ENCODE results near the gene ATAD3A. TPM values are rescaled to one million over a fixed set of nuclear protein-coding genes. Genes with fewer than 3 reads are reported as not detected.
"Not testable (repeated sequence)": the region's sequence is repeated elsewhere in the genome, so short reads cannot be mapped to it uniquely, and the experiment has no call there.

Gene ATAD3A
- total RNA-seq, 2 experiments from 2014 or later, result 17.0 to 19.5 TPM

- H3K9me3 Mint-ChIP-seq, result peaks cover 4% of the 10 kb centered on the region
- ChIA-PET CTCF (no interaction called here), POLR2A (no interaction called here)
- Histone ChIP-seq H3K4me3 (ENCODE audit: low read length) (no peak overlapping the region), H3K27me3 (ENCODE audit: control insufficient read depth in 1 of 2, insufficient read depth in 2 of 2, low read length in 2 of 2) (no peaks in the 10 kb centered on the region), H3K36me3 (ENCODE audit: insufficient read depth, low read length) (peaks cover 15% of the 10 kb centered on the region), H3K9me3 (ENCODE audit: control insufficient read depth in 1 of 2, insufficient read depth in 1 of 2, low read length in 2 of 2) (peaks cover 0 to 18% of the 10 kb centered on the region in 2 experiments), H3K27ac (ENCODE audit: low read depth in 1 of 2, low read length in 2 of 2) (no peak overlapping the region), H3K4me1 (ENCODE audit: insufficient read depth, low read length) (no peaks in the 10 kb centered on the region)
- no peaks in the 10 kb centered on the region for H3K27me3 Mint-ChIP-seq
- intact Hi-C loops (cut with DNase I, micrococcal nuclease), result no loop called here
- H3K36me3 Mint-ChIP-seq (ENCODE audit: low read depth), result peaks cover 11% of the 10 kb centered on the region
- ATAC-seq (ENCODE audit: poor library complexity), result no peak
- no peak overlapping the region for H3K4me3 Mint-ChIP-seq
- no peaks in the 10 kb centered on the region for H3K4me1 Mint-ChIP-seq (ENCODE audit: low read depth)
- DNase-seq, result no peak
- no peak for TF ChIP-seq CTCF (IDR thresholded peaks at IDR 0.05)
- H3K27ac Mint-ChIP-seq, result no peak overlapping the region
These were observed 20.0 kb downstream of the ATAD3A start for GRCh38 chr1:1531947-1532346.

DNA sequence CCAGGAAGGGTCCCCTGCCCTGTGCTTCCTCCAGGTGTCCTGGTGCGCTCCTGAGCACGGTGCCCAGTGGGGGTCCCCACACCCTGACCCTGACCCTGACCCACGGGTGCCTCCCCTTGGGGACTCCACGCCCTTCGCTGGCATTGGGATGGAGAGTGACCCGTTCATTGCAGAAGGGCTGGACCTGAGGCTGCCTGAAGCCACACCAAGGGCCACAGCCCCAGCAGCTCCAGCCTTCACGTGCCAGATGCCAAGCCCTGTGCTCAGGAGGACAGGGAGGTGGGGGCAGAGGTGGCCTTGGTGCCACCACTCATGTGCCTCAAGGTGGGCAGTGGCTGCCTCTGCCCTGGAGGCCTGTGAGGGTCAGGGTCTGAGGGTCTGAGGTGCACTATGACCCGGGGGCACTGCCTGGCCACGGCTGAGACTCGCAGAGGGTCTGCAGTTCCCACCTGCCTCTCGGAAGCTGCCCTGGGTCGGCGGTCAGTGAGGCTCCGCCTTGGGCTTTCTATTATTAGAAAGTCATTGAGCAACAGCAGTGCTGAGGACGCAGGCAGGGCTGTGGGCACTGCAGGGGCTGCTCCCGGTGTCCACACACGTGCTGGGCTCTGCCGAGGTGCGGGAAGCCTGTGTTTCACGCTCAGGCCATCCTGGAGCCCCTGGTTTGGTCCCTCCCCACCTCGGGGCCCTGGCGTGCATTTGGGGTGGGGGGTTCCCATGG is 21.4 kb downstream of the ATAD3A start:
- CTCF ChIA-PET; H3K36me3 Mint-ChIP-seq (ENCODE audit: low read depth); H3K9me3 Mint-ChIP-seq; H3K27ac Mint-ChIP-seq; H3K27me3 ChIP-seq (ENCODE audit: control insufficient read depth in 1 of 2, insufficient read depth in 2 of 2, low read length in 2 of 2); intact Hi-C loops (cut with DNase I, micrococcal nuclease); H3K4me1 ChIP-seq (ENCODE audit: insufficient read depth, low read length); H3K4me3 Mint-ChIP-seq; ATAC-seq (ENCODE audit: poor library complexity); H3K36me3 ChIP-seq (ENCODE audit: insufficient read depth, low read length); H3K4me1 Mint-ChIP-seq (ENCODE audit: low read depth); DNase-seq; POLR2A ChIA-PET; H3K4me3 ChIP-seq (ENCODE audit: low read length); H3K27me3 Mint-ChIP-seq; H3K27ac ChIP-seq (ENCODE audit: low read depth in 1 of 2, low read length in 2 of 2): not testable (repeated sequence)
- H3K9me3 ChIP-seq (ENCODE audit: control insufficient read depth in 1 of 2, insufficient read depth in 1 of 2, low read length in 2 of 2), result peaks cover 0 to 18% of the 10 kb centered on the region in 2 experiments

DNA sequence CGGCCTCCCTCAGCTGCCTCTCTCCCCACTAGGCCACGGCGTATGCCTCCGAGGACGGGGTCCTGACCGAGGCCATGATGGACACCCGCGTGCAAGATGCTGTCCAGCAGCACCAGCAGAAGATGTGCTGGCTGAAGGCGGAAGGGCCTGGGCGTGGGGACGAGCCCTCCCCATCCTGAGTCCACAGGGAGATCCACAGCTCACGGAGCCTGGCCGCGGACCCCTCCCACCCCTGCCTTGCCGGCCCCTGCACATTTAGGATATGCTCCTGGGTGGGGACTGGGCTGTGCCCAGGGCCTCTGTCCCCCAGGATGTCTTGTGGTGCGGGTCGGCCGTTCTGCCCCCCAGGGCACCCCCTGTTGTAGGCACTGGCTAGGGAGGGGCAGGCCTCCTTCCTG is 21.9 kb downstream of the ATAD3A start:
- CTCF ChIA-PET, POLR2A ChIA-PET: not testable (repeated sequence)
- intact Hi-C loops (cut with DNase I, micrococcal nuclease), result loop anchor here in 1 of 2 experiments (2.0 kb wide), 1 partner anchor 39 kb away; no protein-coding TSS in a partner anchor

DNA sequence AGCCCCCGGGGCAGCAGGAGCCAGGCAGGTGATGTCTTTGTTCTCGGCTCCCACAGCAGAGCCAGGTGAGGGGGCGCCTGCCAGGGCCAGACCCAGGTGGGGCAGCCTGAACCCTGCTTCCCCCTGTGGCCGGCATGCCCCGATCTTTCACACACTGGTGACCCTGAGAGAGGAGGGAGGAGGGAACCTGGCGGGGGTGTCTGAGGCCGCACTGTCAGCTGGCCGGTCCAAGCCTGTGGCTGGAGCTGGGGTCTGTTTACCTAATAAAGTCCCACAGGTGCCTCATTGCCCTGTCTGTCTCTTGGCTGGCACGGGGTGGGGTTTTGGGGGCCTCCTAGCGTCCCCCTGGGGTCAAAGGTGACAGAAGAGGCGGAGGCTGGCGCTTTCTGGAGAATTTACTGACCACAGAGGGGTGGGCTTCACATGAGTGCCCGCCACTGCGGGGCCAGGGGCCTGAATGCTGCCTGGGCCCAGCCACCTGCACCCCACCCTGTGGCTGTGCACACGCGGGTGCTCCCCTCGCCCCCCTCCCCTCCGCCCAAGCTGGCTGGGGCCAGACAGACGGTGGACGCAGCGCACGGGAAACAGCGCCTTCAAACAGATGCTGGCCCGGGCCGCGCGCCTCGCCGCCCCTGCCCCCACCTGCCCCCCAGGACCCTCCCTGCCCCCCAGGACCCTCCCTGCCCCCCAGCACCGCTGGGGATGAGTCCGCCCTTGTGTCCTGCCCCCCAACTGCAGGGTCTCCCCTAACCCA is 22.6 kb downstream of the ATAD3A start:
- DNase-seq (peak in 1 of 14 experiments; percentile 26), ATAC-seq (ENCODE audit: poor library complexity) (no peak)
- ChIA-PET CTCF (no interaction called here), POLR2A (no interaction called here)
- intact Hi-C loops (cut with DNase I, micrococcal nuclease), result loop anchor here in 1 of 2 experiments (2.0 kb wide), 1 partner anchor 40 kb away; no protein-coding TSS in a partner anchor
- peaks cover 4% of the 10 kb centered on the region for H3K9me3 Mint-ChIP-seq
- no peak overlapping the region for H3K4me3 ChIP-seq (ENCODE audit: low read length)
- no peak overlapping the region for H3K27ac ChIP-seq (ENCODE audit: low read depth in 1 of 2, low read length in 2 of 2)
- H3K4me1 Mint-ChIP-seq (ENCODE audit: low read depth), result no peaks in the 10 kb centered on the region
- peaks cover 8% of the 10 kb centered on the region for H3K4me1 ChIP-seq (ENCODE audit: insufficient read depth, low read length)
- no peaks in the 10 kb centered on the region for H3K27me3 ChIP-seq (ENCODE audit: control insufficient read depth in 1 of 2, insufficient read depth in 2 of 2, low read length in 2 of 2)
- no peak for TF ChIP-seq CTCF (IDR thresholded peaks at IDR 0.05)
- H3K27me3 Mint-ChIP-seq, result no peaks in the 10 kb centered on the region
- H3K36me3 Mint-ChIP-seq (ENCODE audit: low read depth), result peaks cover 7% of the 10 kb centered on the region
- H3K27ac Mint-ChIP-seq, result no peak overlapping the region
- no peak overlapping the region for H3K4me3 Mint-ChIP-seq
- H3K9me3 ChIP-seq (ENCODE audit: control insufficient read depth in 1 of 2, insufficient read depth in 1 of 2, low read length in 2 of 2), result peaks cover 0 to 15% of the 10 kb centered on the region in 2 experiments
- peaks cover 3% of the 10 kb centered on the region for H3K36me3 ChIP-seq (ENCODE audit: insufficient read depth, low read length)

More for the DNA sequence above, 21.9 kb downstream of the ATAD3A start:
- not testable (repeated sequence) for H3K9me3 Mint-ChIP-seq; H3K4me1 ChIP-seq (ENCODE audit: insufficient read depth, low read length); ATAC-seq (ENCODE audit: poor library complexity); H3K4me3 ChIP-seq (ENCODE audit: low read length); H3K4me3 Mint-ChIP-seq; H3K4me1 Mint-ChIP-seq (ENCODE audit: low read depth); H3K27me3 Mint-ChIP-seq; H3K27ac ChIP-seq (ENCODE audit: low read depth in 1 of 2, low read length in 2 of 2); H3K36me3 Mint-ChIP-seq (ENCODE audit: low read depth); DNase-seq; H3K27ac Mint-ChIP-seq; H3K27me3 ChIP-seq (ENCODE audit: control insufficient read depth in 1 of 2, insufficient read depth in 2 of 2, low read length in 2 of 2); H3K36me3 ChIP-seq (ENCODE audit: insufficient read depth, low read length)
- peaks cover 0 to 18% of the 10 kb centered on the region in 2 experiments for H3K9me3 ChIP-seq (ENCODE audit: control insufficient read depth in 1 of 2, insufficient read depth in 1 of 2, low read length in 2 of 2)

All from CD4-positive, alpha-beta T cell (primary cell).